ENCODE results near the gene TFEB.

Gene TFEB

DNA sequence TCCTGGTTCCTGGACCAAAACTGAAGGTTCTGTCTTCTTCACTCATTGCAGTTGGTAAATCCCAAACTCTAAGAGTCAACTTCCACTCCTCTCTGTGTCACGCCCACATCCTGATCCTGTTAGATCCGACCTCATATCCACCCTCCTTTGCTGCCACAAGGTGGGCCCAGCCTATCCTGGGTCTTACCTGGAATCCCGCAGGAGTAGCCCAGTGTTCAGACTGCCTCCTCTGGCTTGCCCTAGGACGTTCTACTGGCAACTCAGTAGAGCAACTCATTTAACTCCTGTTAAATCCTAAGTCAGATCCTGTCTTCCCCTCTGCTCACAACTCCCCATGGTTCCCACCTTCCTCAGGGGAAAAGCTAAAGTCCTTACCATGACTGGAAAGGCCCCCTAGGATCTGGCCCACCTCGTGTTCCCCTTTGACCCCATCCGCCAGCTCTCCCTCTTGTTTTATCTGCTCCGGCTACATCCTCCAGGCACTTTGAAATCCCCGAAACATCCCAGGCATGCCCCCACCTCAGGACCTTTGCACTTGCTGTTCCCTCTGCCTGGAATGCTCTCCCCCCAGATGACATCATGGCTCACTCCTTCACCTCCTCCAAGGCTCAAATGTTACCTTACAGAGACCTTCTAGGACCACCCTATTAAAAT, 43.9 kb downstream of the TFEB start:
- DNase-seq (ENCODE audit: low spot score) = no peak

DNA sequence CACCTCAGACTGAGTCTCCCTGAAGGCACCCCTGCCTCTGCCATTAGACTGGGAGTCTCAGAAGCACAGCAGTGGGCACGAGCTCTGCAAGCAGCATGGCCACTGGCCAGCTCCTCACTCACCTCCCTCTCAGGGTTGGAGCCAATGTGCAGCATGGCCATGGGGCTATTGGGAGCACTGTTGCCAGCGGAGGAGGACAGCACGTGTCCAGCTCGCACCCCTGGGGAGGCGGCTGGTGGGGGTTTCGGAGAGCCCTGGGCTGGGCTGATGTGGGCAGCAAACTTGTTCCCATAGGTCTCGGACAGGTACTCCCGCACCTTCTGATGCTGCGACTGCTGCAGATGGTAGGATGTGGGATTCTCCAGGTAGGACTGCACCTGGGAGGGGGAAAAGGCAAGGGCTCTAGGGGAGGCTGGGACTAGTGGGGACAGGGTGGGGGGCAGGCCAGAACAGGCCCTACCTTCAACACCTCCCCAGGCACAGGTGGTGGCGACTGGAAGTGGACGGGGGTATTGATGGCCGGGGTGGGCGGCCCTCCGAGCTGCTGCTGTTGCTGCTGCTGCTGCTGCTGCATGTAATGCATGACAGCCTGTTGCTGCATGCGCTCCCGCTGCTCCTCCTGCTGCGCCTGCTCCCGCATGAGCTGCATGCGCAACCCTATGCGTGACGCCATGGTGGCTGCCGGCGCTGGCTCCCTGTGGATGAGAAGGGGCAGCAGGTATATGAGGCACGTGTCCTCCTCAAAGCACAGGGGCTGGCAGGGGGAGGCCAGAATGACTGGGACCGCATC, 44.7 kb downstream of the TFEB start:
- no peak for DNase-seq (ENCODE audit: low spot score)

- peak; percentile 25 for DNase-seq (ENCODE audit: low spot score)
Observed at GRCh38 chr6:41689171-41690008, 46.0 kb downstream of the TFEB start.

GRCh38 chr6:41688256-41688965, 47.0 kb downstream of the TFEB start:
- no peak for DNase-seq (ENCODE audit: low spot score)

GRCh38 chr6:41687501-41688175, 47.8 kb downstream of the TFEB start:
- no peak for DNase-seq (ENCODE audit: low spot score)

GRCh38 chr6:41685641-41686380, 49.6 kb downstream of the TFEB start:
- no peak for DNase-seq (ENCODE audit: low spot score)

- no peak for DNase-seq (ENCODE audit: low spot score)
Observed at GRCh38 chr6:41684311-41685180, 50.9 kb downstream of the TFEB start.

DNA sequence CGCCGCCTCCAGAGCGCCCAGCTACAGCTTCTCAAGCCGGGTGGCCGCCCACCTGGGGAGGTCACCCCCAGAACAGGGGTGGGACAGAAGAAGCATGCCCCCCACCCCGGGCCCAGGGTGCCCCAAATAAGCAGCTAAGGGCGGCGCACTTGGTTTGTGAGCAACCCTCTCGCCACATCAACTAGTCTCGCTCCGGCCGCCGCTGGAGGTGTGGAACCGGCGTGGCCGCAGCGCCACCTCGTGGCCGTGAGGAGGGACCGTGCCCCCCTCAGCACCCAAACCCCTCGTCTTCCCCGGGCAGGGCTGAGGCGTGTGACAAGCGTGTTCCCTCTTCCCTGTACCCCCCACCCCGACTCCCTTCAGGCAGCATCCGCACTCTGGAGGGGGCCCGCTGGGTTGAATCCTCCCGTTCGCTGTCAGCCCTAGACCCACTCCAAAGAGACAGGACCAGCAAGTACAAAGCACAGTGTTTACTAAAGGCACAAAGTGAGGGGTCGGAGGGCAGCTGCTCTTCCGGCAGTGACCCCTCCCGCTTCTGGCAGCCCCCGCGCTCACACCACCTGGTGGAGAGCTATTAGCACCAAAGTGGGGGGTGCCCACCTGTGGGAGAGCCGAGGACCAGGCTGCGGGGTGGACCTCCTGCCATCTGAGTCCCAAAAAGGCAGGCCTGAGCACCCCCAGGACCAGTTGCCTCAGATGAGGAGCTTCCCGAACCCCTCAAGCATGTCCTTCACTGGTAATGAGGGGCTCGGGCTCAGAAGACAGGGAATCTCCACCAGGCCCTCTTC, 51.7 kb downstream of the TFEB start:
- peak; percentile 73 for DNase-seq (ENCODE audit: low spot score)

GRCh38 chr6:41683273-41683522, 52.2 kb downstream of the TFEB start:
- DNase-seq (ENCODE audit: low spot score) = no peak

DNA sequence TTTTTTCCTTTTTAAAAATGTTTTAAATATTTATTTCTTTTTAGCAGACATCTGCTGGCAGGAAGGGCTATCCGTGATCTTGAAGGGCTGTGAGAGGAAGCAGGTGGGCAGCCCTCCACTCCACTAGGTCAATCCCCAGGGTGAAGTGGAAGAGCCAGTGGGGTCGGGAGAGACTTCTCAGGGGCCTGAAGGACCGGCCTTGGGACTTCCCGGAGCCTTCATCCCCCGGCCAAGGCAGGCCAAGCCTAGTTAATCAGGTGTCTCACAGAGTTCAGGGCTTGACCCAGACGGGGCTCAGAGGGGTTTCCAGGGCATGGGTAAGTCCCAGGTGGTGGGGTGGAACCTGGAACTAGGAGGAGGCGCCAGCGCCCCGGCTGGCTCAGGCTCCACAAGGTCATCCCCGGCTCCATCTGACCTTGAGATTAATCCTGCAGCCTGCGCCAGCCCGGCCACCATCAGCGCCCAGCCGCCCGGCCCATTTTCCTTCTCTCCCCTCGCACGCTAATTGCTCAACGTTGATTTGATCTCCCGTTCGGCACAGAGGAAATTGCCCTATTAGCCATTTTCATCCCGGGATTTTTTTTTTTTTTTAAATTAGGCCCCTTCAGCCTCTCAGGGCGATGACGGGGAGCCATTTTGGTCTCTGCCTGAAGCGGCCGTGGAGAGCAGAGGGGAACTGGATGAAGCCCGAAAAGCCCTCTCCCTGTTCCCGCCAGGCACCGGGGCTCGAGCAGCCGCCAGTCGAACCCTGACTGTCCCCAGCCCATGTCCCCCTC, 52.7 kb downstream of the TFEB start:
- no peak for DNase-seq (ENCODE audit: low spot score)

GRCh38 chr6:41682056-41682477, 53.3 kb downstream of the TFEB start:
- DNase-seq (ENCODE audit: low spot score) = peak; percentile 93

- no peak for DNase-seq (ENCODE audit: low spot score)
Observed at GRCh38 chr6:41680182-41680965, 55.0 kb downstream of the TFEB start.

DNA sequence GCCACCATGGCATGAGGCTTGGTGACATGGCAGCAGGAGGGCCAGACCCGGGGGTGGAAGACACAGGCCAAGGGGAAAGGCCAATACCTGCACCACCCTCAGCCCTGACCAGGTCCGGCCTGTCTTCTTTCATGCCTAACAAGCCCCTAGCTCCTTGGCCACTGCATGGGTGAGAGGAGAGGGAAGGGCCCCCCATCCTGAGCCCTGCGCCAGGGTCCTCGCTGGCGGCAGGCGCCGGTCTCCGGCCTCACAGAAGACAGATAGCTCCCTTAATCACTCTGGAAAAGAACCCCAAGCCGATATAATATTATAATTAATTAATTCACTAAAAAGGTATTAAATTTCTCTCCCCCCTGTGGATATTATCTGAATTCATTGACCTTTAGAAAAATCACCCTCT, 55.7 kb downstream of the TFEB start:
- no peak for DNase-seq (ENCODE audit: low spot score)

DNA sequence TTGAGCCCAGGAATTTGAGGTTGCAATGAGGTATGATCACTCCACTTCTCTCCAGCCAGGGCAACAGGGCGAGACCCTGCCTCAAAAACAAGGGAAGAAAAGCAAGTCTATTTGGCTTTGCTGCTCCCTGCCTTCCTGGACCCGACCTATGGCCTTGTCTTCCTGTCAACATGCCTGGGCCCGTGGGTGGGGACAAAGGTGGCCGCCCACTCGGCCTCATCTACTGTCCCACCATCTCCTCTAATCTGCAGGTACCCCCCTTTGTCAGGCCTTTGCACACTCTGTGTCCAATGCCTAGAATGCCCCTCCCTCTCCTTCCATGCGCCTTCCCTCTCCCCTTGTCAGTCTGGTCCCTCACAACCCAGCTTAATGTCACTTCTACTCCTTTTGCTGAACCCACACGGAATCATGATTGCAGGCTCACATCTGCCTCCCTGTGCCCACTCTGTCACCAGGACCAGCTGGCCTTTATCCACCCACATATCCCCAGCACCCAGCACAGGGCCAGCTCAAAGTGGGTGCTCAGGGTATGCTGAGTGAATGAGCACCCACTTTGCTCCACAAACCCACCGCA, 56.8 kb downstream of the TFEB start:
- DNase-seq (ENCODE audit: low spot score) = no peak

GRCh38 chr6:41677124-41677921, 58.1 kb downstream of the TFEB start:
- DNase-seq (ENCODE audit: low spot score) = no peak

- DNase-seq (ENCODE audit: low spot score) = no peak
Observed at GRCh38 chr6:41676431-41676830, 59.0 kb downstream of the TFEB start.

- DNase-seq (ENCODE audit: low spot score) = no peak
Observed at GRCh38 chr6:41675992-41676391, 59.4 kb downstream of the TFEB start.
